PC-9 (cell line): ENCODE results near the gene CLEC2B. TPM values are rescaled to one million over a fixed set of nuclear protein-coding genes. Genes with fewer than 3 reads are reported as not detected.

Experiments
- BruUV-seq: library from RNA; stranded (reverse); fragments of 400-500 nt; replicated peaks from 2 replicates; lab custom pipeline; 2021; lab: Mats Ljungman, UMichigan
- CTCF ChIA-PET: fragments of 300-600 bp; sonication (Branson Sonifier 250); formaldehyde crosslinking; loops from one replicate; lab custom pipeline; 2022; ENCODE audit warnings: antibody characterized with exemption; lab: Charles Lee
- POLR2A ChIA-PET: fragments of 300-600 bp; sonication (Branson Sonifier 250); formaldehyde crosslinking; loops from one replicate; lab custom pipeline; 2022; ENCODE audit warnings: antibody characterized with exemption; ENCODE audit not compliant: unreplicated experiment; lab: Charles Lee
- DNase-seq, 2 experiments: peaks; one replicate each; pipeline versions ENCODE4 v3.0.0 to v3.0.0-alpha.2; 2015 to 2022; ENCODE audit warnings: mixed read lengths in 1 of 2
- H2AFZ ChIP-seq: fragments of 200-600 bp; sonication (generic); 2 replicates; pipeline ENCODE4 v1.8.1; 2017; ENCODE audit warnings: antibody characterized with exemption
- H3F3A ChIP-seq: fragments of 200-600 bp; sonication (generic); 2 replicates; pipeline ENCODE4 v1.8.1; 2017; ENCODE audit warnings: antibody characterized with exemption, mild to moderate bottlenecking, low read depth; ENCODE audit not compliant: insufficient read depth
- H3K27ac ChIP-seq: fragments of 200-600 bp; sonication (generic); 2 replicates; pipeline ENCODE4 v1.6.1; 2016; ENCODE audit warnings: mixed run types
- H3K27me3 ChIP-seq: fragments of 200-600 bp; sonication (generic); 2 replicates; pipeline ENCODE4 v1.6.1; 2016; ENCODE audit warnings: low read depth, mixed run types; ENCODE audit not compliant: insufficient read depth
- H3K36me3 ChIP-seq: fragments of 200-600 bp; sonication (generic); 2 replicates; pipeline ENCODE4 v1.6.1; 2016; ENCODE audit warnings: low read depth, mixed run types
- H3K4me1 ChIP-seq: fragments of 200-600 bp; sonication (generic); replicated peaks from 2 replicates; pipeline ENCODE4 v1.6.1; 2016; ENCODE audit warnings: mixed run types; ENCODE audit not compliant: insufficient read depth
- H3K4me2 ChIP-seq: fragments of 200-600 bp; sonication (generic); 2 replicates; pipeline ENCODE4 v1.6.1; 2017; ENCODE audit warnings: mixed run types
- H3K4me3 ChIP-seq: fragments of 200-600 bp; sonication (generic); 2 replicates; pipeline ENCODE4 v1.6.1; 2016; ENCODE audit warnings: mixed run types
- H3K79me2 ChIP-seq: fragments of 200-600 bp; sonication (generic); 2 replicates; pipeline ENCODE4 v1.6.1; 2017; ENCODE audit warnings: low read depth, mixed run types
- H3K9me2 ChIP-seq: fragments of 200-600 bp; sonication (generic); 2 replicates; pipeline ENCODE4 v1.8.1; 2017; ENCODE audit warnings: mild to moderate bottlenecking; ENCODE audit not compliant: insufficient read depth
- H3K9me3 ChIP-seq: fragments of 200-600 bp; sonication (generic); 2 replicates; pipeline ENCODE4 v1.8.1; 2016; ENCODE audit warnings: low read depth; ENCODE audit not compliant: insufficient read depth
- H4K20me1 ChIP-seq: fragments of 200-600 bp; sonication (generic); 2 replicates; pipeline ENCODE4 v1.8.1; 2017; ENCODE audit not compliant: insufficient read depth
- EZH2 ChIP-seq: fragments of 200-600 bp; sonication (generic); IDR thresholded peaks from 2 replicates; pipeline ENCODE4 v1.8.0; 2017; ENCODE audit warnings: antibody characterized with exemption, low read depth
- intact Hi-C: fragments of 100-400 bp; cut with micrococcal nuclease; formaldehyde crosslinking; loops from one replicate; pipeline ENCODE4 v1.10.0; 2022; ENCODE audit not compliant: unreplicated experiment
- total RNA-seq: library from RNA; stranded (reverse); gene quantifications from 2 replicates; pipeline ENCODE4 v1.2.3, GENCODE V29; 2021
- TF ChIP-seq, protein P1 (sequence below): fragments of 200-600 bp; sonication (generic); conservative IDR thresholded peaks from 2 replicates; pipeline ENCODE4 v1.6.1; 2017; ENCODE audit warnings: mixed run types, antibody characterized with exemption, mild to moderate bottlenecking, moderate library complexity

CLEC2B gene
- total RNA-seq, 1 experiment from 2014 or later, result 3.9 TPM

DNA sequence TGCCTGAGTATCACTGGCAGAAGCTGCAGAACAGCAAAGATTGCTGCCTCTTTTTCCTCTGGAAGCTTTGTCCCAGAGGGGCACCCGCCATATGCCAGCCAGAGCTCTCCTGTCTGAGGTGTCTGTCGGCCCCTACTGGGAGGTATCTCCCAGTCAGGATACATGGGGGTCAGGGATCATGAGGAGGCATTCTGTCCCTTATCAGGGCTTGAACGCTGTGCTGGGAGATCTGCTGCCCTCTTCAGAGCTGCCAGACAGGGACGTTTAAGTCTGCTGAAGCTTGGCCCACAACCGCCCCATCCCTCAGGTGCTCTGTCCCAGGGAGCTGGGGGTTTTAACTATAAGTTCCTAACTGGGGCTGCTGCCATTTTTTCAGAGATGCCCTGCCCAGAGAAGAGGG is 20.3 kb downstream of the CLEC2B start:
- POLR2A ChIA-PET, result no interaction called here
- no TSS peak for BruUV-seq
- no peak for DNase-seq
- Histone ChIP-seq H3K4me2 (no peak overlapping the region), H3K9me3 (no peaks in the 10 kb centered on the region), H3K27me3 (no peaks in the 10 kb centered on the region), H3F3A (no peaks in the 10 kb centered on the region), H2AFZ (no peak overlapping the region), H3K4me3 (no peak overlapping the region), H4K20me1 (no peaks in the 10 kb centered on the region), H3K9me2 (no peaks in the 10 kb centered on the region), H3K36me3 (no peaks in the 10 kb centered on the region), H3K4me1 (no peaks in the 10 kb centered on the region), H3K27ac (no peak overlapping the region), H3K79me2 (no peaks in the 10 kb centered on the region)
- CTCF ChIA-PET, result no interaction called here
- intact Hi-C loops, result no loop called here
- TF ChIP-seq EZH2, result no peak
- TF ChIP-seq, protein P1, sequence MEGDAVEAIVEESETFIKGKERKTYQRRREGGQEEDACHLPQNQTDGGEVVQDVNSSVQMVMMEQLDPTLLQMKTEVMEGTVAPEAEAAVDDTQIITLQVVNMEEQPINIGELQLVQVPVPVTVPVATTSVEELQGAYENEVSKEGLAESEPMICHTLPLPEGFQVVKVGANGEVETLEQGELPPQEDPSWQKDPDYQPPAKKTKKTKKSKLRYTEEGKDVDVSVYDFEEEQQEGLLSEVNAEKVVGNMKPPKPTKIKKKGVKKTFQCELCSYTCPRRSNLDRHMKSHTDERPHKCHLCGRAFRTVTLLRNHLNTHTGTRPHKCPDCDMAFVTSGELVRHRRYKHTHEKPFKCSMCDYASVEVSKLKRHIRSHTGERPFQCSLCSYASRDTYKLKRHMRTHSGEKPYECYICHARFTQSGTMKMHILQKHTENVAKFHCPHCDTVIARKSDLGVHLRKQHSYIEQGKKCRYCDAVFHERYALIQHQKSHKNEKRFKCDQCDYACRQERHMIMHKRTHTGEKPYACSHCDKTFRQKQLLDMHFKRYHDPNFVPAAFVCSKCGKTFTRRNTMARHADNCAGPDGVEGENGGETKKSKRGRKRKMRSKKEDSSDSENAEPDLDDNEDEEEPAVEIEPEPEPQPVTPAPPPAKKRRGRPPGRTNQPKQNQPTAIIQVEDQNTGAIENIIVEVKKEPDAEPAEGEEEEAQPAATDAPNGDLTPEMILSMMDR, result no peak

DNA sequence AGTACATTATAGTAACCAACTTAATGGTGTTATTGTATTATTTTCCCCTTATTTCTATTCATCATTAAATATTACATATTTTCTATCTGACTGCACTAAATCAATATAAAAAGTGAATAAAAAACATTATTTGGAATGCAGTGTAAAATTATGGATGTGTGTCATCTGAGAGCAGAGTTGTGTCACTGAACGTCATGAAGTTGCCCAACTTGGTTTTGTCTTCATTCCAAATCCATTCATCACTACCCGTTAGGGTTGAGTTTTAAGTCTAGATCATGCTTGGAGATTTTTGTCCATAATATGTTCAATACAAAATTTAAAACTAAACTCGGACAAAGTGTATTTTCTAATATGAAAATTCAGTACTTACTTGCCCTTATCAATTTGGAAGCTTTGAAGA is 25.7 kb downstream of the CLEC2B start:
- no peak overlapping the region for H3K4me2 ChIP-seq
- no peak for DNase-seq
- POLR2A ChIA-PET, result no interaction called here
- no peak overlapping the region for H3K27ac ChIP-seq
- no peaks in the 10 kb centered on the region for H3K36me3 ChIP-seq
- BruUV-seq, result no TSS peak
- no peak overlapping the region for H3K4me3 ChIP-seq
- no peaks in the 10 kb centered on the region for H3K79me2 ChIP-seq
- no peaks in the 10 kb centered on the region for H4K20me1 ChIP-seq
- H3K9me2 ChIP-seq, result no peaks in the 10 kb centered on the region
- intact Hi-C loops, result no loop called here
- no peak overlapping the region for H2AFZ ChIP-seq
- no peaks in the 10 kb centered on the region for H3K9me3 ChIP-seq
- H3K4me1 ChIP-seq, result no peaks in the 10 kb centered on the region
- CTCF ChIA-PET, result no interaction called here
- TF ChIP-seq, protein P1, result no peak
- TF ChIP-seq EZH2, result no peak
- H3F3A ChIP-seq, result no peaks in the 10 kb centered on the region
- H3K27me3 ChIP-seq, result no peaks in the 10 kb centered on the region

DNA sequence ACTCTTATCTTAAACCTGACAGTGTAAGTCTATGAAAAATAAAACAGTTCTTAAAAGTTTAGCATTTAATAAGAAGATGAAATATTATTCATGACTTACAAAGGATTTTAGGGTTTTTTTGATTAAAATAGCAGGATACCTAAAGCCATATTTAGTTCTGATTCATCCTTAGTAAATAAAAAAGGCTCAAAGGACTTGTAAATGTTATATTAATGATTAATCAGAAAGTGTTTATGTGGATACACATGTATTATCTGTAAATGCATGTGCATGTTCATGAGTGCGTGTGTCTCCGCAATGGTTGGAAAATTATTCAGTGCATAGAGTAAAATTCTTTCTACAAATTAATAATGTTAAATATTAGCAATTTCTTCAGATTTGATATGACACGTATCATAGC is 37.4 kb downstream of the CLEC2B start:
- no peak overlapping the region for H3K4me2 ChIP-seq
- no peak overlapping the region for H2AFZ ChIP-seq
- no peaks in the 10 kb centered on the region for H3F3A ChIP-seq
- no peaks in the 10 kb centered on the region for H3K36me3 ChIP-seq
- H3K79me2 ChIP-seq, result no peaks in the 10 kb centered on the region
- intact Hi-C loops, result no loop called here
- ChIA-PET CTCF (no interaction called here), POLR2A (no interaction called here)
- H4K20me1 ChIP-seq, result no peaks in the 10 kb centered on the region
- DNase-seq, result peak in 1 of 2 experiments; percentile 3
- no peaks in the 10 kb centered on the region for H3K27me3 ChIP-seq
- no TSS peak for BruUV-seq
- H3K4me3 ChIP-seq, result no peak overlapping the region
- H3K9me2 ChIP-seq, result no peaks in the 10 kb centered on the region
- no peaks in the 10 kb centered on the region for H3K9me3 ChIP-seq
- no peak overlapping the region for H3K27ac ChIP-seq
- no peaks in the 10 kb centered on the region for H3K4me1 ChIP-seq
- no peak for TF ChIP-seq EZH2
- TF ChIP-seq, protein P1, result no peak
